Thymus (tissue), 11 donors: ENCODE measurements around the gene CCNK. TPM values are rescaled to one million over a fixed set of nuclear protein-coding genes. Genes with fewer than 3 reads are reported as not detected.

Source experiments
- DNase-seq, 9 donors: peaks; one replicate each; pipeline ENCODE4 v3.0.0-alpha.2; 2013; ENCODE audit warnings: low spot score in 9 of 9, low read depth in 6 of 9, missing footprints in 1 of 9
- H3K27ac ChIP-seq, 2 donors: one replicate each; pipeline ENCODE4 v1.5.1; 2013; ENCODE audit warnings: control low read depth in 1 of 2, low read depth in 1 of 2, low read length in 1 of 2, mild to moderate bottlenecking in 1 of 2, moderate library complexity in 1 of 2
- H3K27me3 ChIP-seq, 2 donors: one replicate each; pipeline ENCODE4 v1.5.1; 2013; ENCODE audit warnings: low read length in 1 of 2; ENCODE audit not compliant: control insufficient read depth in 2 of 2, insufficient read depth in 1 of 2
- H3K36me3 ChIP-seq, 2 donors: one replicate each; pipeline ENCODE4 v1.5.1; 2013; ENCODE audit warnings: low read length in 1 of 2, mild to moderate bottlenecking in 1 of 2, moderate library complexity in 1 of 2; ENCODE audit not compliant: control insufficient read depth in 2 of 2, insufficient read depth in 2 of 2
- H3K4me1 ChIP-seq, 2 donors: one replicate each; pipeline ENCODE4 v1.5.1; 2013; ENCODE audit warnings: low read length in 2 of 2; ENCODE audit not compliant: control insufficient read depth in 2 of 2, insufficient read depth in 2 of 2
- H3K4me3 ChIP-seq, 2 donors: one replicate each; pipeline ENCODE4 v1.5.1; 2013; ENCODE audit warnings: low read length in 2 of 2, control low read depth in 1 of 2, mild to moderate bottlenecking in 1 of 2
- H3K9me3 ChIP-seq, 2 donors: one replicate each; pipeline ENCODE4 v1.5.1; 2013; ENCODE audit warnings: low read length in 1 of 2, mild to moderate bottlenecking in 1 of 2; ENCODE audit not compliant: control insufficient read depth in 2 of 2, insufficient read depth in 1 of 2
- WGBS: extraction: QIAGEN DNeasy Blood & Tissue Kit; methylation state at CpG from one replicate; pipeline ENCODE4 v1.1.7; 2013; 5-methylcytosine and 5-hydroxymethylcytosine counted together
- polyA plus RNA-seq: library from polyadenylated mRNA; stranded (reverse); fragments of 200-250 nt; gene quantifications from one replicate; pipeline ENCODE4 v1.2.3, GENCODE V29; 2013
- total RNA-seq: library from RNA; stranded (reverse); fragments of 120-200 nt; gene quantifications from one replicate; pipeline ENCODE4 v1.2.4, GENCODE V29; 2013
- donor health status: healthy.

The CCNK gene
- total and polyA plus RNA-seq, 2 donors, result 12.4 to 26.9 TPM

DNA sequence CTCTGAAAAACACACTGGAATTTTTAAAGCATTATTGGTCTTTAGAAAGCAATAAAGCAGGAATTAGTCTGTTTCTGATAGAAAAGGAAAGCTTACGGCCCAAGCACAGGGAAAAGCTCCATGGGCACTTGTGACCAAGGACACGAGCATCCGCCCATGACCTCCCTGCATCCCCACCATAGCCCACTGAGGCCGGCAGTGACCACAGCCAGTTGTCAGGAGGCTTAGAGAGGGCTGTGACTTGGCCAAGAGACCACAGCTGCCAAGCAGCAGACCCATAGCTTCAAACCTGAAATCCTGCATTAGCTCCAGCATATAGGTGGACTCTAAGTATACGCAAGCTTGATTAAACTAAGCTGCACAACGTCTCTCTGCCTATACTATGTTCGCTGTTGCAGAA is 9.5 kb upstream of the CCNK start:
- Histone ChIP-seq H3K9me3 (no peaks in the 10 kb centered on the region), H3K27ac (no peak overlapping the region), H3K4me3 (no peak overlapping the region), H3K36me3 (no peaks in the 10 kb centered on the region), H3K4me1 (peaks cover 0 to 4% of the 10 kb centered on the region in 2 donors), H3K27me3 (no peaks in the 10 kb centered on the region)
- no peak for DNase-seq
- WGBS, result 98% methylated on average over 7 of the region's 7 CpGs

- WGBS, result 96% methylated on average over 4 of the region's 4 CpGs
Observed at GRCh38 chr14:99472937-99473336, 8.3 kb upstream of the CCNK start.

DNA sequence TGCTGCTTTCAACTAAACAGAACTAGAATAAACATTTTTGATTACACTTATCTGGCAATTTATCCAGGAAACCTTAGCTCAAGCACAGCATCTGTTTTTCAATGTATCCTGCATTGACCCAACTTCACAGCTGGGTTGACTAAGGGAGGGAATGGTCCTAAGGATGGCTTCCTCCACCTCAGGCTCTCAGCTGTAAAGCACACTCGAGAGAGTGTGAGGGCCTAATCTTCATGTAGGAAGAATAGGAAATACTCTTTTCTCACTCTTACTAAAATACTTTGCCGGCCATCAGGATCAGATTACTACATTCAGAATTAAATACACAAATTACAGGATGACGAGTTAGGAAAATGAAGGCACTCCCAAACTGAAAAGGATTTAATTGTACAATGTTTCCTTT is 7.8 kb upstream of the CCNK start:
- Histone ChIP-seq H3K4me3 (no peak overlapping the region), H3K9me3 (no peaks in the 10 kb centered on the region), H3K27ac (no peak overlapping the region), H3K27me3 (no peaks in the 10 kb centered on the region), H3K36me3 (no peaks in the 10 kb centered on the region), H3K4me1 (no peaks in the 10 kb centered on the region)
- no peak for DNase-seq
- 95% methylated on average over 3 of the region's 3 CpGs for WGBS

More at GRCh38 chr14:99472937-99473336, 8.3 kb upstream of the CCNK start:
- Histone ChIP-seq H3K4me1 (peaks cover 0 to 2% of the 10 kb centered on the region in 2 donors), H3K36me3 (no peaks in the 10 kb centered on the region), H3K9me3 (no peaks in the 10 kb centered on the region), H3K4me3 (no peak overlapping the region), H3K27me3 (no peaks in the 10 kb centered on the region), H3K27ac (no peak overlapping the region)
- no peak for DNase-seq

DNA sequence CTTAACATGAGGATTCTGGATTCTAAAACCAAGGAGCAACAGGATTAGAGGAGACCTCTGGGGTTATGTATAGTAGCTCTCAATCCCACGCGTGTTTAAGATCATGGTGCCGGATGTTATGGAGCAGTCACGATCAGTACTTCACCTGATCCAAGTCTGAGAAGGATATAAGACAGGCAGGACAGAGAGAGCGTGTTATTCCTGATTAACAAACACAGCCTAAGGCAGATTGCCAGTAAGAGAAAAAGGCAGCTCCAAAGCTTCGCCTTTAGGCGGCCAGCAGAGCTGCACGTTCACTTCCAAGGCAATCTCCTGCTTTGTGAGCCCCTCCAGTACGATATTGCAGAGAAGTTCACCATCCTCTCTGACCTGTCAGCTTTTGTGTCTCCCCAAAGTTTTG is 6.0 kb upstream of the CCNK start:
- DNase-seq, result no peak
- Histone ChIP-seq H3K27ac (no peak overlapping the region), H3K27me3 (no peaks in the 10 kb centered on the region), H3K9me3 (no peaks in the 10 kb centered on the region), H3K4me1 (peaks cover 6 to 7% of the 10 kb centered on the region in 2 donors), H3K36me3 (no peaks in the 10 kb centered on the region), H3K4me3 (no peak overlapping the region)
- 95% methylated on average over 9 of the region's 9 CpGs for WGBS

DNA sequence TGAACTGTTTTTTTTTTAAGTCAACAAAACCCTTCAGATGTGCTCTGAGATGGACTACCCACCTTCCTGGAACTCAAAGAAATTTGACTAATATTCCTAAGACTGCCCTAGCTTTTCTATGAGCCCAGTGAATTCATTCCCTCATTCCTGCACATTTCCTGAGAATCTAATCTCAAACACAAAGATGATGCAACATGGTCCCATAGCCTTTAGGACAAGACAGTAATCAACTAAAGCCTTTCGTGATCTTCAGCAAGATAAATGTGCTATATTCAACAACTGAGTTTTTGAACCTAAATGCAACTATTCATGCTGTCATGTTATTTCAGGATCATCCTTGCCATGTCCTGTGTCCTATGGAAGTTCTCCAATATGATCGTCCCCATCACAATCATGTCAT is 5.5 kb upstream of the CCNK start:
- 98% methylated on average over 2 of the region's 2 CpGs for WGBS
- Histone ChIP-seq H3K4me3 (no peak overlapping the region), H3K36me3 (no peaks in the 10 kb centered on the region), H3K4me1 (peaks cover 6 to 7% of the 10 kb centered on the region in 2 donors), H3K27ac (no peak overlapping the region), H3K27me3 (no peaks in the 10 kb centered on the region), H3K9me3 (no peaks in the 10 kb centered on the region)
- DNase-seq, result no peak

GRCh38 chr14:99476864-99477263 is 4.3 kb upstream of the CCNK start:
- Histone ChIP-seq H3K9me3 (no peaks in the 10 kb centered on the region), H3K4me3 (no peak overlapping the region), H3K27me3 (no peaks in the 10 kb centered on the region), H3K4me1 (peaks cover 6 to 7% of the 10 kb centered on the region in 2 donors), H3K36me3 (no peaks in the 10 kb centered on the region), H3K27ac (no peak overlapping the region)
- no peak for DNase-seq
- WGBS, result 60% methylated on average over 1 of the region's 1 CpG

DNA sequence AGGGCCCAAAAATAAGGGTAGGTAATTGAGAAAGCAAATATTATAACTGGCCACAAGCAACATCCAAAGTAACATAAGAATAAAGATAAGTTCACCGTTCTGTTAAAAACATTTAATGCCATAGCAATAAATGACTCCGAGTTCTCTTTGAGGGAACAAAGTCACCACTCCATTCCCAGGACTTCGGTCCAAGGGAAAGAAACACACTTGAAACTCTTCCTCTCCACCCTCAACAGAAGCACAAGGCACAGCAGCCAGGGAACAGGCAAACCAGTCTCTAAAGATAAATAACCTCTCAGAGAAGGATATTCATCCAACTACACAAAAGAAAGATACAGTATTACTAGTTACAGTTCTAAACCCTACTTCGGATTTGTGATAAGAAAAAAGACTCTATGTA is 3.1 kb upstream of the CCNK start:
- H3K36me3 ChIP-seq, result no peaks in the 10 kb centered on the region
- WGBS, result 95% methylated on average over 4 of the region's 4 CpGs
- no peak overlapping the region for H3K27ac ChIP-seq
- H3K4me3 ChIP-seq, result no peak overlapping the region
- H3K9me3 ChIP-seq, result no peaks in the 10 kb centered on the region
- DNase-seq, result no peak
- H3K4me1 ChIP-seq, result peaks cover 6 to 9% of the 10 kb centered on the region in 2 donors
- no peaks in the 10 kb centered on the region for H3K27me3 ChIP-seq

DNA sequence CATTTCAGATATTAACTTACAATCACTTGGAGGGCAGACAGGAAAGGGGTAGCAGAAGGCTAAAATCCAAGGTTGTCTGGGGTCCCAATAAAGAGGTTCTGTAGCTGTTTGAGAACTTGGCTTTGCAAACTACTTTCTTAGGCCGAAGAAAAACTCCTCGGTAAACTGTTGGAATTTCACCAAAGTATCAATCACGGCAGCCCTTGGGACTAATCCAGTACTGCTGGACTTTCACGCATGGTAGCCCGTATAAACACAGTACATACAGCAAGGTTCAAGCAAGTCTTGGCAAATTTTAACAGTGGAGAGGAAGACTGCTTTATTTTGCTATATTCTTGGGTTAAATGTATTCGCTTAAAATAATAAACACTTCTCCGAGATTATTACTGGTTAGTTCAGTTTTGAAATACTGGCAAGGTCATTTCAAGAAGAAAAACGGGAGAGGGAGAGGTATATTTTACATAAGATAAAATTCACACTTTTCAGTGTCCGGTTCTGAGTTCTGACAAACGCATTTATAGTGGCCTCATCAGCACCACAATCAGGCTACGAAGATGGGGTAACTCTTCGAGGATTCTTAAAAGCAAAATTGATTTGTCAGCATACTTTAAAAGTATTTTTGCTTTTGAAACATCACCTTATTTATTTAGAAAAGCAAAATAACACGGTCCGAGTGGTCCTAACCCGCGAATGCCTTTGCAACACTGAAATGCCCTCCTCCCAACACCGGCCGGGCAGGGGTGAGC is 1.9 kb upstream of the CCNK start:
- peaks cover 6 to 12% of the 10 kb centered on the region in 2 donors for H3K4me1 ChIP-seq
- H3K36me3 ChIP-seq, result no peaks in the 10 kb centered on the region
- peak overlapping the region in 1 of 2 donors; percentile 44 for H3K27ac ChIP-seq
- H3K4me3 ChIP-seq, result peak overlapping the region; percentile 68
- H3K9me3 ChIP-seq, result no peaks in the 10 kb centered on the region
- DNase-seq, result peak in 1 of 9 donors; percentile 5
- WGBS, result 30% methylated on average over 18 of the region's 18 CpGs
- H3K27me3 ChIP-seq, result no peaks in the 10 kb centered on the region

DNA sequence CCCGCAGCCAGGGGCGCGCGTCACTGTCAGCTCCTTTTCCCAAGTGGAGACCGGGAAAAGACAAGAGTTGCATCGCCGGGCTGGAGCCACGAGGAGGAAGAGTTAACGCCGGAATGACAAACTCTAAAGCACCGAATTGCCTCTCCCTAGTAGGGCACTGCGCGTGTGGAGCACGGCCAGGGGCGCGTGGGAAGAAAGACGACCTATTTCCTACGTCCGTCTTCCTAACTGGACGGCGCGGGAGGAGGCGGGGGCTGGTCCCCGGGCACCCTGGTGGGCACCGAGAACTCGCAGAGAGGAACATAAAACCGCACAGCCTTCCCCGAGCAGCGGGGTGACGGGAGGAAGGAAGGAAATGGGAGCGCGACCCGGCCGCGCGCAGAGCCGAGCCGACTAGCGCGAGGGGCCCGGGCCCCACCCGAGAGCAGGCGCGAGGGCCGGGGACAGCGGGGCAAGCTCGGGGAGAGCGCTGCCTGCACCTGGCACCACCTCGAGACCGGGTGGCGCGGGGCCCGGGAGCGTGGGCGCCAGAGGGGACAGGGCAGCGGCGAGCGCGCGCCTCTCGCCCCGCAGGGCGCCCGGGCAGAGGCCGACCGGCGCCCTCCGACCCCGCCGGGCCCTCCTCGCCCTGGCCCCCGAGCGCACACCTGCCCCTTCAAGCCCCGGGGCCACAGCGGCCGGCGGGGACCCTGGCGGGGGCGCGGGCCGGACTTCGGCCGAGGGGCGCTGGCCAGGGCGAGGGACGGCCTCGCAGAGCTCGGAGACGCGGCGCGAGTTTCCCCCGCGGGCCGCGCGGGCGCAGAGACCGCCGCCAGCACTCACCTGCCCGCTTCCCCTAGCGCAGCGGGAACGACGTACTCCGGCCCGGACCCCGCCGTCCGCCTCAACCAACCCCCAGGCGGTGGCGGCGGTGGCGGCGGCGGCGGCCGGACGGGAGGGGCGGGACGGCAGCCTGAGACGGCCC is 1.0 kb upstream of the CCNK start, which contains the start of gene SETD3:
SETD3 (minus strand) TSS at position 954 of the 964 bp plus-strand sequence. CDS start 15,054 bp downstream, outside the sequence.
- Histone ChIP-seq H3K4me3 (peak within 1 kb of the TSS; percentile 68 to 96), H3K27ac (peak within 1 kb of the TSS; percentile 86 to 92), H3K9me3 (no peaks in the 10 kb centered on the region), H3K4me1 (peaks cover 6 to 12% of the 10 kb centered on the region in 2 donors), H3K36me3 (no peaks in the 10 kb centered on the region), H3K27me3 (no peaks in the 10 kb centered on the region)
- under 1% methylated on average over 122 of the region's 122 CpGs for WGBS
- peak in 5 of 9 donors; percentile 27 to 59 (median 35) for DNase-seq
